Measurements from ENCODE around the gene DIRAS1.

DIRAS1 gene

GRCh38 chr19:2720777-2721569 lies at the start of gene DIRAS1:
Gene DIRAS1 (minus strand): TSS chr19:2721372. CDS start chr19:2717806, 3,566 bp downstream.
- DNase-seq: no peak

GRCh38 chr19:2770055-2771013 lies 49.2 kb upstream of the DIRAS1 start:
- no peak for DNase-seq

- no peak for DNase-seq
Observed at GRCh38 chr19:2769218-2769617, 48.0 kb upstream of the DIRAS1 start.

GRCh38 chr19:2768365-2769132 lies 47.4 kb upstream of the DIRAS1 start:
- DNase-seq: no peak

- DNase-seq: no peak
Observed at GRCh38 chr19:2767688-2768087, 46.5 kb upstream of the DIRAS1 start.

- no peak for DNase-seq
Observed at GRCh38 chr19:2766594-2767372, 45.6 kb upstream of the DIRAS1 start.

GRCh38 chr19:2765376-2765775 lies 44.2 kb upstream of the DIRAS1 start:
- DNase-seq: no peak

- DNase-seq: no peak
Observed at GRCh38 chr19:2764945-2765344, 43.8 kb upstream of the DIRAS1 start.

- no peak for DNase-seq
Observed at GRCh38 chr19:2763687-2764086, 42.5 kb upstream of the DIRAS1 start.

GRCh38 chr19:2762783-2763496 lies 41.8 kb upstream of the DIRAS1 start:
- DNase-seq: no peak

- DNase-seq: no peak
Observed at GRCh38 chr19:2761876-2762782, 41.0 kb upstream of the DIRAS1 start.

GRCh38 chr19:2761309-2761677 lies 40.1 kb upstream of the DIRAS1 start:
- DNase-seq: no peak

- no peak for DNase-seq
Observed at GRCh38 chr19:2759965-2760364, 38.8 kb upstream of the DIRAS1 start.

- DNase-seq: no peak
Observed at GRCh38 chr19:2759362-2759761, 38.2 kb upstream of the DIRAS1 start.

GRCh38 chr19:2758601-2759313 lies 37.6 kb upstream of the DIRAS1 start:
- no peak for DNase-seq

- no peak for DNase-seq
Observed at GRCh38 chr19:2756921-2757881, 36.0 kb upstream of the DIRAS1 start.

- no peak for DNase-seq
Observed at GRCh38 chr19:2756477-2756876, 35.3 kb upstream of the DIRAS1 start.

- DNase-seq: no peak
Observed at GRCh38 chr19:2755811-2756210, 34.6 kb upstream of the DIRAS1 start.

GRCh38 chr19:2755448-2755705 lies 34.2 kb upstream of the DIRAS1 start:
- DNase-seq: no peak
